Activated naive CD4-positive, alpha-beta T cell treated with anti-CD3 and anti-CD28 coated beads, Interleukin-2, amount 10 ng/mL, durations not matched to agents 7 days and 5 days (primary cell): Measurements from ENCODE around the gene NOL4L.

Source experiments
- CTCF ChIA-PET: fragments of 350-600 bp; sonication (Branson Sonifier 250); formaldehyde crosslinking; loops from one replicate; lab custom pipeline; 2021; ENCODE audit warnings: antibody characterized with exemption; lab: Charles Lee
- DNase-seq: peaks from one replicate; pipeline ENCODE4 v3.0.0-alpha.2; 2020
- H3K27ac Mint-ChIP-seq: one replicate; pipeline ENCODE4 v1.8.0; 2021; ENCODE audit warnings: mild to moderate bottlenecking, moderate library complexity, mixed read lengths
- H3K27me3 Mint-ChIP-seq: one replicate; pipeline ENCODE4 v1.8.0; 2021; ENCODE audit warnings: mild to moderate bottlenecking, mixed read lengths
- H3K36me3 Mint-ChIP-seq: one replicate; pipeline ENCODE4 v1.8.0; 2021; ENCODE audit warnings: mixed read lengths
- H3K4me1 Mint-ChIP-seq: one replicate; pipeline ENCODE4 v1.8.0; 2021; ENCODE audit warnings: mixed read lengths
- H3K4me3 Mint-ChIP-seq: one replicate; pipeline ENCODE4 v1.8.0; 2021; ENCODE audit warnings: mild to moderate bottlenecking, moderate library complexity, mixed read lengths
- H3K9me3 Mint-ChIP-seq: one replicate; pipeline ENCODE4 v1.8.0; 2021; ENCODE audit warnings: mixed read lengths

The NOL4L gene

GRCh38 chr20:32572271-32572968, 12.7 kb downstream of the NOL4L start:
- Mint-ChIP-seq H3K27ac (no peak overlapping the region), H3K9me3 (no peaks in the 10 kb centered on the region), H3K36me3 (no peaks in the 10 kb centered on the region), H3K27me3 (no peaks in the 10 kb centered on the region), H3K4me3 (no peak overlapping the region), H3K4me1 (no peaks in the 10 kb centered on the region)
- CTCF ChIA-PET, result no interaction called here
- no peak for DNase-seq

- H3K4me3 Mint-ChIP-seq, result no peak overlapping the region
- H3K27me3 Mint-ChIP-seq, result no peaks in the 10 kb centered on the region
- no peak overlapping the region for H3K27ac Mint-ChIP-seq
- no peaks in the 10 kb centered on the region for H3K4me1 Mint-ChIP-seq
- no peak for DNase-seq
- no peaks in the 10 kb centered on the region for H3K9me3 Mint-ChIP-seq
- H3K36me3 Mint-ChIP-seq, result no peaks in the 10 kb centered on the region
- CTCF ChIA-PET, result no interaction called here
Observed at GRCh38 chr20:32571566-32571965, 13.6 kb downstream of the NOL4L start.

- H3K27me3 Mint-ChIP-seq, result no peaks in the 10 kb centered on the region
- no peak for DNase-seq
- H3K27ac Mint-ChIP-seq, result no peak overlapping the region
- no peaks in the 10 kb centered on the region for H3K36me3 Mint-ChIP-seq
- H3K4me3 Mint-ChIP-seq, result no peak overlapping the region
- H3K4me1 Mint-ChIP-seq, result no peaks in the 10 kb centered on the region
- CTCF ChIA-PET, result no interaction called here
- no peaks in the 10 kb centered on the region for H3K9me3 Mint-ChIP-seq
Observed at GRCh38 chr20:32570401-32571190, 14.5 kb downstream of the NOL4L start.

- no peaks in the 10 kb centered on the region for H3K9me3 Mint-ChIP-seq
- H3K27ac Mint-ChIP-seq, result no peak overlapping the region
- DNase-seq, result no peak
- CTCF ChIA-PET, result interaction anchor here (1.2 to 1.4 kb wide), 2 partner anchors 41 to 47 kb away, joined by 5 to 6 read pairs; no protein-coding TSS in a partner anchor
- H3K27me3 Mint-ChIP-seq, result no peaks in the 10 kb centered on the region
- H3K36me3 Mint-ChIP-seq, result no peaks in the 10 kb centered on the region
- H3K4me1 Mint-ChIP-seq, result no peaks in the 10 kb centered on the region
- no peak overlapping the region for H3K4me3 Mint-ChIP-seq
Observed at GRCh38 chr20:32569380-32570305, 15.5 kb downstream of the NOL4L start.

GRCh38 chr20:32569018-32569379, 16.1 kb downstream of the NOL4L start:
- CTCF ChIA-PET, result interaction anchor here (1.2 to 1.4 kb wide), 2 partner anchors 41 to 46 kb away, joined by 5 to 6 read pairs; no protein-coding TSS in a partner anchor
- Mint-ChIP-seq H3K4me3 (no peak overlapping the region), H3K36me3 (no peaks in the 10 kb centered on the region), H3K4me1 (no peaks in the 10 kb centered on the region), H3K9me3 (no peaks in the 10 kb centered on the region), H3K27me3 (no peaks in the 10 kb centered on the region), H3K27ac (no peak overlapping the region)
- DNase-seq, result no peak

- peaks cover under 1% of the 10 kb centered on the region for H3K4me1 Mint-ChIP-seq
- no peak overlapping the region for H3K27ac Mint-ChIP-seq
- DNase-seq, result no peak
- no peak overlapping the region for H3K4me3 Mint-ChIP-seq
- no peaks in the 10 kb centered on the region for H3K9me3 Mint-ChIP-seq
- CTCF ChIA-PET, result no interaction called here
- no peaks in the 10 kb centered on the region for H3K36me3 Mint-ChIP-seq
- no peaks in the 10 kb centered on the region for H3K27me3 Mint-ChIP-seq
Observed at GRCh38 chr20:32567384-32568178, 17.6 kb downstream of the NOL4L start.

- DNase-seq, result no peak
- Mint-ChIP-seq H3K27me3 (no peaks in the 10 kb centered on the region), H3K9me3 (no peaks in the 10 kb centered on the region), H3K36me3 (no peaks in the 10 kb centered on the region), H3K4me3 (no peak overlapping the region), H3K27ac (peak overlapping the region; percentile 58), H3K4me1 (peaks cover 4% of the 10 kb centered on the region)
- CTCF ChIA-PET, result no interaction called here
Observed at GRCh38 chr20:32566379-32567374, 18.5 kb downstream of the NOL4L start.

GRCh38 chr20:32565735-32566032, 19.4 kb downstream of the NOL4L start:
- H3K27me3 Mint-ChIP-seq, result no peaks in the 10 kb centered on the region
- peaks cover 12% of the 10 kb centered on the region for H3K4me1 Mint-ChIP-seq
- DNase-seq, result no peak
- H3K9me3 Mint-ChIP-seq, result no peaks in the 10 kb centered on the region
- H3K4me3 Mint-ChIP-seq, result no peak overlapping the region
- CTCF ChIA-PET, result no interaction called here
- no peak overlapping the region for H3K27ac Mint-ChIP-seq
- H3K36me3 Mint-ChIP-seq, result no peaks in the 10 kb centered on the region

GRCh38 chr20:32564921-32565734, 20.0 kb downstream of the NOL4L start:
- no peaks in the 10 kb centered on the region for H3K9me3 Mint-ChIP-seq
- no peaks in the 10 kb centered on the region for H3K36me3 Mint-ChIP-seq
- no peaks in the 10 kb centered on the region for H3K27me3 Mint-ChIP-seq
- no peak overlapping the region for H3K27ac Mint-ChIP-seq
- DNase-seq, result no peak
- CTCF ChIA-PET, result no interaction called here
- H3K4me3 Mint-ChIP-seq, result no peak overlapping the region
- peaks cover 18% of the 10 kb centered on the region for H3K4me1 Mint-ChIP-seq

- Mint-ChIP-seq H3K27ac (no peak overlapping the region), H3K4me3 (no peak overlapping the region), H3K27me3 (no peaks in the 10 kb centered on the region), H3K4me1 (peaks cover 18% of the 10 kb centered on the region), H3K36me3 (no peaks in the 10 kb centered on the region), H3K9me3 (no peaks in the 10 kb centered on the region)
- CTCF ChIA-PET, result no interaction called here
- DNase-seq, result no peak
Observed at GRCh38 chr20:32564440-32564839, 20.7 kb downstream of the NOL4L start.

- Mint-ChIP-seq H3K27me3 (no peaks in the 10 kb centered on the region), H3K36me3 (no peaks in the 10 kb centered on the region), H3K27ac (no peak overlapping the region), H3K9me3 (no peaks in the 10 kb centered on the region), H3K4me1 (peaks cover 18% of the 10 kb centered on the region), H3K4me3 (no peak overlapping the region)
- CTCF ChIA-PET, result no interaction called here
- no peak for DNase-seq
Observed at GRCh38 chr20:32563311-32564272, 21.5 kb downstream of the NOL4L start.
